HFFc6 (cell line): ENCODE results near the gene KRT82. TPM values are rescaled to one million over a fixed set of nuclear protein-coding genes. Genes with fewer than 3 reads are reported as not detected.
"Not testable (repeated sequence)": the region's sequence is repeated elsewhere in the genome, so short reads cannot be mapped to it uniquely, and the experiment has no call there.

ENCODE experiments used
- DNase-seq: peaks from one replicate; pipeline ENCODE4 v3.0.0-alpha.2; 2018
- H3K27ac Mint-ChIP-seq: 2 replicates; pipeline ENCODE4 v1.8.0; 2020; ENCODE audit warnings: mild to moderate bottlenecking, mixed read lengths
- H3K27me3 Mint-ChIP-seq: 2 replicates; pipeline ENCODE4 v1.8.0; 2021; ENCODE audit warnings: mild to moderate bottlenecking, moderate library complexity, mixed read lengths; ENCODE audit not compliant: insufficient read depth
- H3K36me3 Mint-ChIP-seq: 2 replicates; pipeline ENCODE4 v1.8.0; 2021; ENCODE audit warnings: low read depth, mixed read lengths
- H3K4me1 Mint-ChIP-seq: 2 replicates; pipeline ENCODE4 v1.8.0; 2020; ENCODE audit warnings: low read depth, mixed read lengths
- H3K4me3 Mint-ChIP-seq: 2 replicates; pipeline ENCODE4 v1.8.0; 2020; ENCODE audit warnings: mild to moderate bottlenecking, moderate library complexity, mixed read lengths
- H3K9me3 Mint-ChIP-seq: 2 replicates; pipeline ENCODE4 v1.8.0; 2020; ENCODE audit warnings: mild to moderate bottlenecking, mixed read lengths
- CTCF ChIP-seq: fragments of 200-600 bp; sonication (generic); IDR thresholded peaks from 2 replicates; pipeline ENCODE4 v1.5.0; 2021; ENCODE audit warnings: antibody characterized with exemption, mild to moderate bottlenecking
- total RNA-seq, 6 experiments: library from RNA; stranded (reverse); fragmentation: NEBNext Ultra II Directional; extraction: Animal tissue kit (Norgen Biotek cat#: 25700); gene quantifications; 2 replicates in 1 of 6; 3 replicates in 5 of 6; pipeline ENCODE4 v1.2.3, GENCODE V29; 2021

KRT82 gene
- total RNA-seq, 6 experiments from 2014 or later: not detected

- Mint-ChIP-seq H3K4me3 (no peak overlapping the region), H3K27me3 (peaks cover 44% of the 10 kb centered on the region), H3K9me3 (peaks cover 10% of the 10 kb centered on the region), H3K4me1 (peaks cover 7% of the 10 kb centered on the region), H3K27ac (no peak overlapping the region), H3K36me3 (no peaks in the 10 kb centered on the region)
- no peak for TF ChIP-seq CTCF
- DNase-seq: no peak
These were observed 58.3 kb downstream of the KRT82 start for GRCh38 chr12:52347551-52348510.

DNA sequence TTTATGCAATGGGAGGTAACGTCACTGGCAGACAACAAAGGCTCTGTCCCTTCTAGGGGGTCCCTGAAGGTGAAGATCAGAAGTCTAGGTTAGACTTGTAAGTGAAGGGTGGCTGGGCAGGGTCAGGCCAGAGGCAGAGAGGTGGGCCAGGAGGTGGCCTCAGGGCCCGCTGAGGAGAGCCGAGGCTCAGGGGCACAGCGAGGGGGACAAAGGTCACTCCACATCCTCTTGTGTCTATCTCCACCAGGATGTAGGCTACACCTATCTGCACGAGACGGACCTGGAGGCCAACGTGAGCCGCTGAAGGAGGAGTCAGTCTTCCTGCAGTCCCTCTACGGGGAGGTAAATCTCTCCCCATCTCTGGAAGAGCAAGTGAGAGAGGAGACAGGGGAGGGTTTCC is 59.1 kb downstream of the KRT82 start:
- no peak overlapping the region for H3K27ac Mint-ChIP-seq
- no peak for DNase-seq
- no peaks in the 10 kb centered on the region for H3K36me3 Mint-ChIP-seq
- TF ChIP-seq CTCF: no peak
- H3K9me3 Mint-ChIP-seq: peaks cover 10% of the 10 kb centered on the region
- H3K4me3 Mint-ChIP-seq: no peak overlapping the region
- H3K4me1 Mint-ChIP-seq: peaks cover 7% of the 10 kb centered on the region
- H3K27me3 Mint-ChIP-seq: peaks cover 52% of the 10 kb centered on the region

- Mint-ChIP-seq H3K4me3 (no peak overlapping the region), H3K27ac (no peak overlapping the region), H3K36me3 (no peaks in the 10 kb centered on the region), H3K27me3 (peaks cover 56% of the 10 kb centered on the region), H3K4me1 (peaks cover 7% of the 10 kb centered on the region), H3K9me3 (peaks cover 10% of the 10 kb centered on the region)
- DNase-seq: no peak
- TF ChIP-seq CTCF: no peak
These were observed 59.5 kb downstream of the KRT82 start for GRCh38 chr12:52346593-52346992.

- not testable (repeated sequence) for DNase-seq, H3K4me3 Mint-ChIP-seq, H3K4me1 Mint-ChIP-seq, H3K9me3 Mint-ChIP-seq, H3K27ac Mint-ChIP-seq, H3K36me3 Mint-ChIP-seq
- peaks cover 55% of the 10 kb centered on the region for H3K27me3 Mint-ChIP-seq
These were observed 61.1 kb downstream of the KRT82 start for GRCh38 chr12:52345041-52345440.

DNA sequence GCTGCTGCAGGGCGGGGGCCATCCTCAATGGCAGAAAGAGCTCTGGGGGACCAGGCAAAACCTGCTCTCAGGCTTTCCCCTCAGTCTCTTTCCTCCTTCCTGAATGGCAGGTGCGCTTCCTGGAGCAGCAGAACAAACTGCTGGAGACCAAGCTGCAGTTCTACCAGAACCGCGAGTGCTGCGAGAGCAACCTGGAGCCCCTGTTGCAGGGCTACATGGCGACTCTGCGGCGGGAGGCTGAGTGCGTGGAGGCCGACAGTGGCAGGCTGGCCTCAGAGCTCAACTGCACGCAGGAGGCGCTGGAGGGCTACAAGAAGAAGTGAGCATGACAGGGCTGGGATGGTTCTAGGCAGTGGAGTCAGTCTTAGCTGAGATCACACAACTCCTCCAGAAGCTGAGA is 62.0 kb downstream of the KRT82 start:
- peaks cover 2% of the 10 kb centered on the region for H3K4me1 Mint-ChIP-seq
- H3K27ac Mint-ChIP-seq: no peak overlapping the region
- H3K9me3 Mint-ChIP-seq: peaks cover 10% of the 10 kb centered on the region
- H3K4me3 Mint-ChIP-seq: no peak overlapping the region
- DNase-seq: no peak
- H3K27me3 Mint-ChIP-seq: peaks cover 60% of the 10 kb centered on the region
- no peaks in the 10 kb centered on the region for H3K36me3 Mint-ChIP-seq
- TF ChIP-seq CTCF: no peak

Other genes with a start within 250 kb of the KRT82 start
- gene KRT80, start 214.3 kb downstream of the KRT82 start, total RNA-seq: 1 to 10 TPM; 2.3 to 3.7 (median 2.8) TPM
- gene KRT7, start 173.1 kb downstream of the KRT82 start, total RNA-seq: 100 to 1,000 TPM in 2 of 6 experiments, 10 to 100 TPM in 4; 62.7 to 379 (median 67.5) TPM
- gene KRT86, start 131.7 kb downstream of the KRT82 start, total RNA-seq: under 1 TPM in 5 of 6 experiments, not detected in 1; 0.15 to 0.26 (median 0.19) TPM
- under 1 TPM; 0.34 to 0.84 (median 0.70) TPM for gene KRT81, start 114.8 kb downstream of the KRT82 start, total RNA-seq
- not detected for gene KRT83, start 84.9 kb downstream of the KRT82 start, total RNA-seq
- not detected for gene KRT85, start 38.9 kb downstream of the KRT82 start, total RNA-seq
- gene KRT84, start 20.7 kb downstream of the KRT82 start, total RNA-seq: not detected
- not detected for gene KRT75, start 28.0 kb upstream of the KRT82 start, total RNA-seq
- not detected for gene KRT6B, start 45.8 kb upstream of the KRT82 start, total RNA-seq
- not detected for gene KRT6C, start 67.5 kb upstream of the KRT82 start, total RNA-seq
- gene KRT6A, start 86.9 kb upstream of the KRT82 start, total RNA-seq: not detected
- gene KRT5, start 114.1 kb upstream of the KRT82 start, total RNA-seq: not detected
- not detected for gene KRT71, start 146.8 kb upstream of the KRT82 start, total RNA-seq
- gene KRT74, start 167.5 kb upstream of the KRT82 start, total RNA-seq: not detected
- not detected for gene KRT72, start 195.1 kb upstream of the KRT82 start, total RNA-seq
- not detected for gene KRT73, start 212.2 kb upstream of the KRT82 start, total RNA-seq
- gene KRT2, start 245.9 kb upstream of the KRT82 start, total RNA-seq: not detected